Endometrial microvascular endothelial cells (primary cell): Measurements from ENCODE around the gene MTUS2. TPM values are rescaled to one million over a fixed set of nuclear protein-coding genes. Genes with fewer than 3 reads are reported as not detected.

Experiments
- in situ Hi-C: cut with HindIII; loops from 2 replicates; pipeline ENCODE4 v1.10.0; 2017; ENCODE audit warnings: low sequenced_read_pairs, low pct_unique_long_range_greater_than_20kb; ENCODE audit errors: inconsistent ontology term
- total RNA-seq: library from RNA; depleted of rRNA; stranded (reverse); fragments of >200 nt; gene quantifications from one replicate; pipeline ENCODE4 v1.2.3, GENCODE V29; 2015; ENCODE audit errors: inconsistent ontology term

MTUS2 gene
- total RNA-seq, 1 donor from 2014 or later = not detected

DNA sequence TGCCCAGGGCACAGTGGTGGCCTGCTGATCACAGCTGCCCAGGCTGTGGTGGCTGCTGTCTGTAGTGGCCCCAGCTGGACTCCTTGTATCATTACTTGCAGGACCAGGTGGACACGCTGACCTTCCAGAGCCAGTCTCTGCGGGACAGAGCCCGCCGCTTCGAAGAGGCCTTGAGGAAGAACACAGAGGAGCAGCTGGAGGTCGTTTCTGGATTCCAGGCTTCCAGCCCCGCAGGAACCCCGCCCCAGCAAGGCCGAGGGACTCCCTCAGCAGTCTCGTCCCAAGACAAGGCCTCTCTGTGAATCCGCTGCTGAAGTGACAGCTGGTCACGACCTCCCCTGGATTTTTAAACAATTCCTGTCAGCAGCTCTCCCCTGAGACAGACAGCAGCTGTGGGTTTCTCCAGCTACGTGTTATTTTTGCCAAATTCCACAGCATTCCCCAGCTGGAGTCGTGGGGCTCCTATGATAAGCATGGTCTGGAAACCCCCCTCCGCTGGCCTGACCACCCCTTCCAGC, 677.1 kb downstream of the MTUS2 start:
- in situ Hi-C loops = no loop called here

DNA sequence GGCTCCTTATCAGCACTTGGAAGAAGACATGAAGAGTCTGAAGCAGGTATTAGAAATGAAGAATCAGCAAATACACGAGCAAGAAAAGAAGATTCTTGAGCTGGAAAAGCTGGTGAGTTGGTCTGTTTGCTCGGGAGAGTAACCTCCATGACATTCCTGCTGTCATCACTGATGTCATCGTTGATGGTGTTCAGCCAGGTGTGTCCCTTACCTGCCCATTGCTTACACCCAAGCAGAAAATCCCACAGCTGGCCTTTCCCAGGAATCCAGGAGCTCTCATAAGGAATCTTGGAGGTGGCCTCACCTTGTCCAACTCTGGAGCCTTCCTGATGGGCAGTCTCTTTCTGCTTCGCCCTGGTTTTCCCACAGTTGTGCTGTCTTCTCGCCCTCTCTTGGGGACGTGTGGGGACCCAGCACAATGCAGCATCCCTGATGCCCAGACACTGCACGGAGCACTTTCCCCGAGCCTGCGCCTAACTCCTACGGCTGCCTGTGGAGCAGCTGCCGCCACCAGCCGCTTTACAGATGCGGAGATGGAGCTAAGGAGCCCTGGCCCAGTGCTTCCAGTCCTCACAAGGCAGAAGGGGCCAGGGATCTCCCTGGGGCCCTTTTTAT, 678.4 kb downstream of the MTUS2 start:
- in situ Hi-C loops = no loop called here

DNA sequence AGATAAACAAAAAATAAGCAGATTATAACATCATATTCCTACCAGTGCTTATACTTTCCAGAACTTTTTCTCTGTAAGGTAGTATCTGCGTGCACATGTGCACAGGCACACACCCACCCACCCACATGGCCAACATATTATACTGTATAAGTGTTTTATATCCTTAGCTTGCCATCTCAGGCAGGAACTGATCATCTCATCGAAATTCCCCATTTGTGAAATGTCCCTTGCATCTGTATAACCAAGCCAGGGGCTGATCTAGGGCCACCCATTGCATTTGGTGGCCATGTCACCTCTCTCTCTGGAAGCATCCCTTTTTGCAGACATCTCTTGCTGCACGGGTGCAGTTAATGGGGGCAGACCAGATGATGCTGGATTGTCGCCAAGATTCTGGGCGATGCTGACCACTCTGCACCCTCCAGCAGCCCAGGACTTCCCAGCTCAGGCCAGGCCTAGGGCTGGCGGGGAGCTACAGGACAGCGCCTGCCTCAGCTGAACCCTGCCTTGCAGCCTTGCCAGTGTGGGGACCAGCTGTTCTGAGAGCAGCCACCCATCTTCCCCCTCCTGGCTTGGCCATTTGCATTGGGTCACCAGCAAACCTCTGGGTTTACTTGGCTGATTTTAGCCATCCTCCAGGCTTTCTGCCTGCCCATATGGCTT, 679.5 kb downstream of the MTUS2 start:
- in situ Hi-C loops = no loop called here

GRCh38 chr13:29500386-29500785, 680.2 kb downstream of the MTUS2 start:
- in situ Hi-C loops = no loop called here

DNA sequence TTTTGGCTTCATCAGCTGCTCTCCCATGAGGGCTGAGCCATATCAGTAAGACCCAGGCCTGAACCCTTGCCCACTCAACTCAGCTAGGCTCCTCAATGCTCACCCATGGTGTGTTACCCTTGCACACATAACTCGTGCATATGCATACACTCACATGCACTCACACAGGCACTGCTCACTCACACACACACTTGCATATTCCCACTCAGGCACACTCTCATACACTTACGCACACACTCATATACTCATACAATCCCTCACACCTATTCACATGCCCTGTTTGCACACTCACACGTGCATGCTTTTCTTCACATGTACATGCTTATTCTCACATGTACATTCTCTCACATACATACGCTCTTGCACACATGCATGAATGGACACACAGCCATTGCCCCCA, 681.5 kb downstream of the MTUS2 start:
- in situ Hi-C loops = no loop called here

DNA sequence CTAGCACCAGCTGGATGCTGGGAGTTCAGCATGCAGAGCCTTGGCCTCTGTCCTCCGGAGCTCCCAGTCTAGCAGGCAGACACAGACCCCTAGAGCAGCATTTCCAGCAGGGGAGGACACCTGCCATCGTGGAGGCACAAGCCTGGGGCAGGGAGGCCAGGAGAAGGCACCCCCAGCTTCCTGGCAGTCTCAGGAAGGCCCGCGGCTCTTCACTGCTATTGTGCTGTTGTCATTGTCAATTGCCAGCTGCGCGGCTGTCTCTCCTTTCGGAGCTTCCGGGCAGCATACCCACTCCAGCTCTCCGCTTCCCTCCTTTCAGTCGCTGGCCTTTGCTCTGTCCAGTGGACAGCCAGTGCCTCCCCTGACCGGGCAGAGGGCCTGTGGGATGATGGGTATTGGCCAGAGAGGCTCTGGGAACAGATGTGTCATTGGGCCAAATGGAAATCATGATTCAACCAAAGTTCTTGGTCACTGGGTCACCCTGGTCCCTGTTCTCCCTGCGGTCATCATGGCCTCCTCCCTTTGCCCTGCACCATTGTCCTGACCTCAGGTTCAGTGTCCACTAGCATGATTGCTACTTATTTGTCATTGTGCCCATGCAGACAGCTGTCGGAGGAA, 682.4 kb downstream of the MTUS2 start:
- in situ Hi-C loops = no loop called here

DNA sequence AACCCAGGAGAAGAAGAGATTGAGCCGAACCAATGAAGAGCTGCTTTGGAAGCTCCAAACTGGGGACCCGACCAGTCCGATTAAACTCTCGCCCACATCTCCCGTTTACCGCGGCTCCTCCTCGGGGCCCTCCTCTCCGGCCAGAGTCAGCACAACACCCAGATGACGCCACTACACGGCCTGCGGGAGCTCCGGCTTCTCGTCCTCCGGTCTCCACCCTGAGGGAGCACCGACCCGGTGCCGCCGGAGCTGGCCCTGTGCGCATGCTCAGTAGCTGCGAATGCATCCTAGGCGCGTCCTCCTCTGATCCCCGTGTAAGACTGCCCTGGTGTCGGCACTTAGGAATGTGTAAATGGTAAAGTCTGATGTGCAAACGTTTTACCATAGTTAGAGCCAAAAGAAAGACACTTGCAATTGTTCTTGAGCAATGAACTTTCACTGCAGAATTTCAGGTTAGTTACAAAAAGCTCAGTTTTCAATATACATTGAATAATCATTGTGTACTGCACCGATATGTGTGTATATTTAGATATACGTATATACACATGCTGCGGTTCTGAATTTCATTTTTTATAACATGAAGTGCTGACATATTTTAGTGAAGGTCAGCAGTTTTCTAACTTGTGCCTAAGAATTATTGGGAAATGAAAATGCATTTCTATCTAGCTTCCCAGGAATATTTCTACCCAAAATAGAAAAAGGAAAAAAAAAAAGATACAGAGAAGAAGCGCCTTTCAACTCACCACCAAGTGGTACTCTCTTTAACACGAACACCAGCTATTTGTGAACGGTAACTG, 683.1 kb downstream of the MTUS2 start:
- in situ Hi-C loops = no loop called here

DNA sequence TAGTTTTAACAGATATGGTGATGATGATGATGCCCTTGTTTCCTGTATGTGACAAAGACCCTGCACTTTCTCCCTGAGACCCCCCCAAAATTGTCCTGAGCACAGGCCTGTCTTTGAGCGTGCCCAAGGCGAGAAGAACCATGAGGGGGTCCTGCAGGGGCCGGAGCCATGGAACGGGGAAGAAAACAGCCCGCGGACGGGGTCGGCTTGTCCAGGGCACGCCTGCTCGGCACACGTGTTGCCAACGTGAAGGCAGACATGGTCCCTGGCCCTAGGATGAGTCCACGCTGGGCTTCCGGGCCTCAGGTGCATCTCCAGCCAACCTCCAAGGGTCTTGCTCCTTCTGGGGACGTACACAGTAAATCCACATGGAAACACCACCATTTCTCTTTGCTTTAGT, 684.6 kb downstream of the MTUS2 start:
- in situ Hi-C loops = no loop called here

DNA sequence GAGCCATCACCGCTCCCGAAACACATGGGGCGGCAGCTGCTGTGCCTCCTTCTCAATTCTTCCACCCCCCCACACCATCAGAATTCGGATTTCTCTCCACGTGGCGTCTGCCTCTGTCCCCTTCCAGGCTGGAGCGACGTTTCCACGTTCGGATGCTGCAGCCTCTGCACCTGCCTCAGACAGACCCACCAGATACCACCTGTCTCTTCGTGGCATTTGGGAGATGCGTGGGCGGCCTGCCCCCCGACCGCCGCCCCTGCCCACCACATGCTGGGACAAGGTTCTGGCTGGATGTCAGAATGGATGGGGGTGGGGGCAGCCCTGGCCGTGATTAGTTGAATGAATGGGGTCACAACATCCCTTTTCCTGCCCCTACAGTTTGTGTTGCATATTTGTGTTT, 685.4 kb downstream of the MTUS2 start:
- in situ Hi-C loops = no loop called here

GRCh38 chr13:29505950-29506349, 685.8 kb downstream of the MTUS2 start:
- in situ Hi-C loops = no loop called here

DNA sequence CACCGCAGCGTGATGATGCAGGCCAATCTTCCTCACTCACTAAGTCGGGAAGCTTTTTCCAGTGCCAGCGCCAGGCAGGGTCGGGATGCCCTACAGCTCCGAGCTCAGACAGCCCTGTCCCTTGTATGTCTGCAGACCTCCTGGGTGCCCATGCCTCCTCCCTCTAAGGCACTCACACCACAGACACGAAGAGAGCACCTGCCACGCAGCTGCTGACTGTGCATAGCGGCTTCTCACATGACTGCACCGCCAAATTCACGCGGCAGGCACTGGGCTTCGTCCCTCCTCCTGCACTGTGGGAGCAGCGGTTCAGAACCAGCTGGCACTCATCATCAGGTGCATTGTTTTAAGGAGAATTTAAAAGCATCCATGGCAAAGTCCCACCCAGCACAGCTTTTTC, 687.2 kb downstream of the MTUS2 start:
- in situ Hi-C loops = no loop called here

DNA sequence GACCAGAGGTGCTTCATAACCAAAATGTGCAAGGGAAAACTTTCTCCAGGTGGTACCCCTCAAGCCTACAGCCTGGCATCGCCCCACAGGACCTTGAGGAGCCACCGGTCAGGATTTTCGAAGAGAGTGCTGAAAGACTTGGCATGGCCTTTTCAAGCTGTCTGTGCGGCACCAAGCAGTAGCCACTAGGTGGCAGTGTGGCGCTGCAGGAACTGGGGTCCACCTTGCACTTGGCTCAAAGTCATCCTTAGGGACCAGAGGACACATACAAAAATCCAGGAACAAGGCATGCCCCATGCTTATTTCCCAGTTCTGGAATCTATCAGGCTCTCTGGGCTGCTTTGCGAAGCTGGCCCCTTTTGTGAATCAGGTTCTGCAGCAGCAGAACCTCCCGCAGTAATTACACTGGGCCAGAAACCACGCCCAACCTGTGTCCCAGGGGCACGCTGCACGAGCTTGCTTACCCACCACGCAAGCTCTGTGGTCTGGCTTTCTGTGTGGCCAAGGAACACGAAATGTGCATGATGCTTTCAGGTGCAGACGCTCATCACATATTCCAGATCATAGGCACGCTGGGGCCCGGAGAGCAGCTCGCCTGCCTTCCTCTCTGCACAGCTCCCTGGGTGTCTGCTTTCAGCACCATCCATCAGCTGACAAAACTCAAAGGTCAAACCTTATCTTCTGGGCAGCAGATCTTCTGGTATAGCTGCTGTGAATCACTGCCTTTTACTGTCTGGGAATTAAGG, 688.2 kb downstream of the MTUS2 start:
- in situ Hi-C loops = no loop called here

DNA sequence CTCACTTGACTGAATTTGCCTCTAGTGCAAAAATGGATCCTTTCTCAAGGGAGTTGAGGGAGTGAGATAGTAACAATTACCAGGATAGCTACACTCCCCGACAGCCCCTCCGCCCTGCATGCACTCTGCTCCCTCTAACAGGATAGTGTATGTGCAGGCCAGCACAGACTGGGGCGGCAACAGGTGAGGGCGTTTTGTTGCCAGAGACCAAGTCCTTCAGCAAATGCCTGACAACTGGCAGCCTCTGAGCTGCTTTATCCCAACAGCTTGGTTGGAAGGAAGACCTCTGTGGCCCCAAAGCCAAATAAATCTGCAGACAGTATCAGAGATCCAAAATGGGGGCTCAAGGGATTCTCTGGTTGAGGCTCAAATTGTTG, 688.7 kb downstream of the MTUS2 start:
- in situ Hi-C loops = no loop called here

DNA sequence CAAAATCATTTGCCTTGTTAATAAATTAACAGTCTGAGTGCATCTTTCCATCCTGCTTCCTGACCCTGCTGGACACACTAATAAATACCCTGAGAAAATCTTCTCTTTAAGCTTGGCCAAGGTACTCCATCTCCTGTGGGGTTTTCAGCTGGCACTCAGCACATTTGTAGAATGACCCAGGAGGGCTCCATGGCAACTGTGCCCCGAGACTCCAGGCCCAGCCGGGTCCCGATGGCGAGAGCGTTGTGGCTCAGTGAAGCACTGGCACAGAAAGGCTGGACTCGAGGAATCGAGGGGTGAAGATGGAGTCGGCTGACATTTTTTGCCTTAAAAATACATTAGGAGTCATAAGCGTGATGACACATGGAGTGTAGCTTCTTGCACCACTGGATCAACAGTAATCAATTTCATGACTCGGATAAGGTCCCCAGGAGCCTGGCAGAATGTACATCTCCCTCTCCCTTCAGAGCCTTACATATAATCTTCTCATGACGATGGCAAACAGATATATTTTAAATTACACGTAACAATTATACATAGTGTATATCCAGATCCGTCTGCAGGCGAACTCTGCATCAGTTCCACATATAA, 690.0 kb downstream of the MTUS2 start:
- in situ Hi-C loops = no loop called here

GRCh38 chr13:29510651-29511084, 690.5 kb downstream of the MTUS2 start:
- in situ Hi-C loops = no loop called here

DNA sequence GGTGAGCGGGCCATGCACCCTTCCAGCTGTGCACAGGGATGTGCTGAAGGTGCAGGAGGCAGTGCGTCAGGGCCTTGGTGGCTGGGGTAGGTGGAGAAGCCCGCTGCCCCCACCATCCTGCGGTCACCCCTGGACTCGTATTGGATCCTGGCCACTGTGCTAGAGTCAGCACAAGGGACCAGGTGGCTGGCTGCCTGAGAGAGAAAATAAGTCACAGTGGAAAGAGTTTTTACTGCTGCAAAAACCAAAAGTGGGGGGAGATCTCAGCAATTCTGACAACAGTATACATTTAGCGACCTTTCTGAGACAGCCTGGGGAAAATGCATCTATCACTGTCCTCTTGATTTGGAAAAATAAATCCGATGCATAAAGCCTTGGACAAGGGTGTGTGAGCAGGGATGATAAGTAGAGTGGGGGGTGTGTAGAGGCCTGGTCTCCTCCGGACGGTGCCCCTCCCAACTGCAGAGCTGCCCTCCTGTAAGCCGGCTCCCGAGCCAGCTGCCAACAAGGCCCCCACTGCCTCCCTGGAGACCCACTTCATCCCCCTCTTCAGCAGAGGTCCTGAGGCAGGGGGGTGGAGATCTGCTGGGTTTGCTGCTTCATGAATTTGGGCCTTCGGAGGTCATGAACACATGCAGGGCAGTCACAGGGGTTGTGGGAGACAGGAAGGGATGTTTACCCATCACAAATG, 691.1 kb downstream of the MTUS2 start:
- in situ Hi-C loops = no loop called here

GRCh38 chr13:29511980-29512379, 691.8 kb downstream of the MTUS2 start:
- in situ Hi-C loops = no loop called here
